ENCODE data around the gene MUTYH.

- TF ChIP-seq MAX (CRISPR knock-in tag; IDR thresholded peaks at IDR 0.05) (no peak), TEAD4 (CRISPR knock-in tag; IDR thresholded peaks at IDR 0.05) (no peak), SP1 (CRISPR knock-in tag; conservative IDR thresholded peaks at IDR 0.05) (no peak), PRRX2 (CRISPR knock-in tag; IDR thresholded peaks at IDR 0.05) (no peak), OVOL2 (CRISPR knock-in tag; IDR thresholded peaks at IDR 0.05; ENCODE audit: borderline replicate concordance) (no peak), ZNF232 (CRISPR knock-in tag; IDR thresholded peaks at IDR 0.05) (no peak), CTCF (IDR thresholded peaks at IDR 0.05) (no peak), RELA (CRISPR knock-in tag; IDR thresholded peaks at IDR 0.05; ENCODE audit: borderline replicate concordance) (no peak), TP53 (CRISPR knock-in tag; IDR thresholded peaks at IDR 0.05) (no peak)
- TF ChIP-seq, protein P1, sequence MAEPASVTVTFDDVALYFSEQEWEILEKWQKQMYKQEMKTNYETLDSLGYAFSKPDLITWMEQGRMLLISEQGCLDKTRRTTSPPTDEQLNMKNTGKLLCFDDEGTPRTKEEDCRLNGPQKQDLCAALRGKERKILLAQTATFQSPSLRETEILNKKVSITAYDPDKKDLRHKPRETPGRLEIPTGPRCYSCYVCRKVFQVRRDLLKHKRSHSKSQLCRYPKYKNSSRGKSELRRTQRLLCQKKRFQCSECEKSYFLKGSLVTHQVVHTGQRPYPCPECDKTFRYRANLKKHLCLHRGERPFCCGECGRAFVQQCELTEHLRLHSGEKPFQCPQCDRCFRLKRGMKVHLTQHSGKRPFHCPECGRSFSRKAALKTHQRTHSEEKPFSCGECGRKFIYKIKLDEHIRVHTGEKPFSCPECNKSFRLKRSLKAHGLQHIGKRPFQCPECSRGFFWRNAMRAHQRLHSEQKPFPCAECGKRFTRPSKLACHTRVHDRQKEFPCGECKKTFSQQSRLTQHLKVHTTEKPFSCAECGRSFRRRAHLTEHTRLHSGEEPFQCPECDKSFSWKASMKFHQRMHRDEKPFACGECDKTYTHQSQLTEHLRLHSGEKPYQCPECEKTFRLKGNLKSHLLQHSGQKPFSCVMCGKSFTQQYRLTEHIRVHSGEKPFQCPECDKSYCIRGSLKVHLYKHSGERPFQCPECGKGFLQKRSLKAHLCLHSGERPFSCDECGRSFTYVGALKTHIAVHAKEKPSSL (CRISPR knock-in tag; conservative IDR thresholded peaks at IDR 0.05) = no peak
- TF ChIP-seq, protein P2, sequence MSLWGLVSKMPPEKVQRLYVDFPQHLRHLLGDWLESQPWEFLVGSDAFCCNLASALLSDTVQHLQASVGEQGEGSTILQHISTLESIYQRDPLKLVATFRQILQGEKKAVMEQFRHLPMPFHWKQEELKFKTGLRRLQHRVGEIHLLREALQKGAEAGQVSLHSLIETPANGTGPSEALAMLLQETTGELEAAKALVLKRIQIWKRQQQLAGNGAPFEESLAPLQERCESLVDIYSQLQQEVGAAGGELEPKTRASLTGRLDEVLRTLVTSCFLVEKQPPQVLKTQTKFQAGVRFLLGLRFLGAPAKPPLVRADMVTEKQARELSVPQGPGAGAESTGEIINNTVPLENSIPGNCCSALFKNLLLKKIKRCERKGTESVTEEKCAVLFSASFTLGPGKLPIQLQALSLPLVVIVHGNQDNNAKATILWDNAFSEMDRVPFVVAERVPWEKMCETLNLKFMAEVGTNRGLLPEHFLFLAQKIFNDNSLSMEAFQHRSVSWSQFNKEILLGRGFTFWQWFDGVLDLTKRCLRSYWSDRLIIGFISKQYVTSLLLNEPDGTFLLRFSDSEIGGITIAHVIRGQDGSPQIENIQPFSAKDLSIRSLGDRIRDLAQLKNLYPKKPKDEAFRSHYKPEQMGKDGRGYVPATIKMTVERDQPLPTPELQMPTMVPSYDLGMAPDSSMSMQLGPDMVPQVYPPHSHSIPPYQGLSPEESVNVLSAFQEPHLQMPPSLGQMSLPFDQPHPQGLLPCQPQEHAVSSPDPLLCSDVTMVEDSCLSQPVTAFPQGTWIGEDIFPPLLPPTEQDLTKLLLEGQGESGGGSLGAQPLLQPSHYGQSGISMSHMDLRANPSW (CRISPR knock-in tag; conservative IDR thresholded peaks at IDR 0.05; ENCODE audit: low read depth) = no peak
Measured at GRCh38 chr1:45378184-45378583, 37.9 kb upstream of the MUTYH start.

All from WTC11 (cell line).